NCI-H345 (cell line): ENCODE data around the gene NUP50.
A peak's percentile ranks its signal among the peaks of the same experiment; 100 is the strongest.

Experiments
- DNase-seq: peaks from one replicate; lab custom pipeline; 2025; lab: John Stamatoyannopoulos, UW

Gene NUP50

GRCh38 chr22:45230026-45230721 lies 66.4 kb downstream of the NUP50 start:
- DNase-seq, result no peak

GRCh38 chr22:45231293-45231692 lies 67.6 kb downstream of the NUP50 start:
- no peak for DNase-seq

GRCh38 chr22:45233386-45233785 lies 69.7 kb downstream of the NUP50 start:
- no peak for DNase-seq

GRCh38 chr22:45233827-45234226 lies 70.1 kb downstream of the NUP50 start:
- no peak for DNase-seq

- peak; percentile 91 for DNase-seq
Measured at GRCh38 chr22:45235101-45235777, 71.5 kb downstream of the NUP50 start.

GRCh38 chr22:45235851-45236342 lies 72.2 kb downstream of the NUP50 start:
- peak; percentile 71 for DNase-seq

- no peak for DNase-seq
Measured at GRCh38 chr22:45237065-45237990, 73.6 kb downstream of the NUP50 start.
